ENCODE measurements around the gene BTN1A1. TPM values are rescaled to one million over a fixed set of nuclear protein-coding genes. Genes with fewer than 3 reads are reported as not detected.
"Not testable (repeated sequence)": the region's sequence is repeated elsewhere in the genome, so short reads cannot be mapped to it uniquely, and the experiment has no call there.

Gene BTN1A1
- total RNA-seq, 1 donor from 2014 or later, result not detected

DNA sequence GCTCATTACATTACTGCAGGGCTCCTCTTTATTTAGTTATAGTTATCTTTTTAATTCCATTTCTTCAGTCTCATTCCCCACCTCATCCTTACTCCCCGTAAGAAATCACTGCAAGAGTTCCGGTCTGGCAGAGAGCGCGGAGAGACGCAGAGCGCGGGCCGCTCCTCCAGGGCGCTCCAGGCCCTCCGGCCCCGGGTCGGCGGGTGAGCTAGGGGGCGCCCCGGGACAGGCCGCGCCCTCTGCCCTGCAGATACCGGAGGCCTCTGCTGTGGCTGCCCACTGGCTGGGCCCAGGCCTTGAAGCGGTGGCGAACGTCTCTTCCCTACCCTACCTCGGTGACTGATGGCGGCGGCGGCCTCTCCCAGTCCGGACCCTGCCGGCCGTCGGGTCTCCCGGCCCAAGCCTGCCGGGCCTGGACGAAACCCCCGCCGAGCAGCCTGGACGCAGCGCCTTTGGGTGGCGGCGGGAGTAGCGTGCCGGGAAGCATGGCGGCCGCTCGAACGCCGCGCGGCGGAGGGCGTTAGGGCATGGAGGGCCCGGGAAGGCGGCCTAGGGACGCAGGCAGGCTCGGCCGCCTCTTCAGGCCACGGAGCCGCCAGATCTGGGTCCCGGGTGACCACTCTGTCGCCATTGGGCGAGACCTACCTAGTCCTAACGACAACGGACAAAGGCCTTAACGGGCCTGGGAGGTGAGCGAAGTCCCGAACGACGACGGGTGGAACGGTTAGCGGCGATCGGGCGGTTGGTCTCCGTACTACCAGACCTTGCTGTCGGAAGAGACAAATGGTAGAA, 21.7 kb downstream of the BTN1A1 start:
- peak overlapping the region; percentile 88 for H3K27ac Mint-ChIP-seq (ENCODE audit: unreplicated experiment)
- H3K27me3 Mint-ChIP-seq (ENCODE audit: low read depth), result peaks cover 15% of the 10 kb centered on the region
- TF ChIP-seq, protein P1, sequence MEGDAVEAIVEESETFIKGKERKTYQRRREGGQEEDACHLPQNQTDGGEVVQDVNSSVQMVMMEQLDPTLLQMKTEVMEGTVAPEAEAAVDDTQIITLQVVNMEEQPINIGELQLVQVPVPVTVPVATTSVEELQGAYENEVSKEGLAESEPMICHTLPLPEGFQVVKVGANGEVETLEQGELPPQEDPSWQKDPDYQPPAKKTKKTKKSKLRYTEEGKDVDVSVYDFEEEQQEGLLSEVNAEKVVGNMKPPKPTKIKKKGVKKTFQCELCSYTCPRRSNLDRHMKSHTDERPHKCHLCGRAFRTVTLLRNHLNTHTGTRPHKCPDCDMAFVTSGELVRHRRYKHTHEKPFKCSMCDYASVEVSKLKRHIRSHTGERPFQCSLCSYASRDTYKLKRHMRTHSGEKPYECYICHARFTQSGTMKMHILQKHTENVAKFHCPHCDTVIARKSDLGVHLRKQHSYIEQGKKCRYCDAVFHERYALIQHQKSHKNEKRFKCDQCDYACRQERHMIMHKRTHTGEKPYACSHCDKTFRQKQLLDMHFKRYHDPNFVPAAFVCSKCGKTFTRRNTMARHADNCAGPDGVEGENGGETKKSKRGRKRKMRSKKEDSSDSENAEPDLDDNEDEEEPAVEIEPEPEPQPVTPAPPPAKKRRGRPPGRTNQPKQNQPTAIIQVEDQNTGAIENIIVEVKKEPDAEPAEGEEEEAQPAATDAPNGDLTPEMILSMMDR (conservative IDR thresholded peaks at IDR 0.05), result peak; percentile 45
- peak overlapping the region; percentile 87 for H3K4me3 Mint-ChIP-seq
- peak; percentile 64 for DNase-seq (ENCODE audit: low read depth, low spot score)
- H3K4me1 Mint-ChIP-seq, result peaks cover 46% of the 10 kb centered on the region
- no peaks in the 10 kb centered on the region for H3K36me3 Mint-ChIP-seq (ENCODE audit: low read depth)
- H3K9me3 Mint-ChIP-seq, result peaks cover 2% of the 10 kb centered on the region

DNA sequence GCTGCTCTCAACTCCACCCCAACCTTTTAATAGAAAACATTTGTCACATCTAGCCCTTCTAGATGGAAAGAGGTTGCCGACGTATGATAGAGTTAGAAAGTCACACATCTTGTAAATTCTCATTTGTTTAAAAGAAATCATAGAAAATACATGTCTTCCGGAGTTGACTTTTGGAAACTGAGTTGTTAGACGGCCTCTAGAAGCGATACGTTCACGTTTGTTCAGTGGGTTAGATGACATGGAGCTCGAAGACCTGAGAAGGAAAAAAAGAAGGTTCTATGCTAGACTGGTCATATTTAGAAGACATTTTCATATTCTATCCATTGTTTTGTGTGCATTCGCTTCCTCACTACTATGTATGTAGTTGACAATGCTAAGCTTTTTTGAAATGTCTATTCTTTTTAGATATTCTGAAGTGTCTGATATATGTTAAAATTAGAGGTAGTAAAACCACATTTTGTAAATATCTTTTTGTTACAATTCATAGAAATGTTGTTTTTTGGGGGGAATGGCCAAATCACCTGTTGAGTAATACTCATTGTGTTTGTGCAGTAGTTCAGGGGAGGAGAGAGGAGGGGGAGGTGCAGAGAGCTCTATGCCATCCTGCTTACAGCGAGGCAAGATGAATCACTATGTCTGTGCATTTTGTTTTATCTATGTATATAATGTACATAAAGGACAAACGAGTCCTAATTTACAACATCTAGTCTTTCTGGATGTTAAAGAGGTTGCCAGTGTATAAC, 22.6 kb downstream of the BTN1A1 start:
- H3K9me3 Mint-ChIP-seq; DNase-seq (ENCODE audit: low read depth, low spot score); H3K36me3 Mint-ChIP-seq (ENCODE audit: low read depth): not testable (repeated sequence)
- H3K27me3 Mint-ChIP-seq (ENCODE audit: low read depth), result peaks cover 15% of the 10 kb centered on the region
- peak overlapping the region; percentile 86 for H3K4me3 Mint-ChIP-seq
- H3K4me1 Mint-ChIP-seq, result peaks cover 37% of the 10 kb centered on the region
- H3K27ac Mint-ChIP-seq (ENCODE audit: unreplicated experiment), result peak overlapping the region; percentile 88

- H3K27me3 Mint-ChIP-seq (ENCODE audit: low read depth), result peaks cover 15% of the 10 kb centered on the region
- not testable (repeated sequence) for H3K36me3 Mint-ChIP-seq (ENCODE audit: low read depth); H3K27ac Mint-ChIP-seq (ENCODE audit: unreplicated experiment); DNase-seq (ENCODE audit: low read depth, low spot score); H3K9me3 Mint-ChIP-seq; H3K4me3 Mint-ChIP-seq
- peaks cover 37% of the 10 kb centered on the region for H3K4me1 Mint-ChIP-seq
Observed at GRCh38 chr6:26524314-26524713, 24.2 kb downstream of the BTN1A1 start.

DNA sequence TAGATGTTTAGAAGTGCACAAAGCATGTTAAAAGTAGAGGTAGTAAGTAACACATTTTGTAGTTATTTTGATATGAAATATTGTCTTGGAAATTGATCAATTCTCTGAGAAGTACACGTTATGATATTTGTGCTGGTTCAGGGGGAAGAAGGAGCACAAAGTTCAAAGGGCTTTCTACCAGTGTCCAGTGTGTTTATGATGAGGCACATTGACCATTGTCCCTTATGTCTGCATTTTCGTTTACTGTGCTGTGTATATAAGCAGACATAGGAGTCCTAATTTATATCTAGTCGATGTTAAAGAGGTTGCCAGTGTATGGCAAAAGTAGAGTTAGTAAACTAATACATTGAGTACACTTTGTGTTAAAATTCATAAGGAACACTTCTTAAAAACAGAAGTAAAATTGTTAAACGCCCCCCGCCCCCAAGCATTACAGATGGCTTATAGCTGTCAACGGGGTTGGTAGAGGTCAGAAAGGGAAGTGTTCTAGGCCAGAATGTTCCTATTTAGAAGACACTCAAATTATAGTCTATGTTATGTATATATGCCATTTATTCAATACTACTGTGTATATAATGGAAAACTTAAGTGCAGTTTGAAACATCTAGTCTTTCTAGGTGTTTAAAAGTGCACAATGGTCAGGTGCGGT, 24.7 kb downstream of the BTN1A1 start:
- no peaks in the 10 kb centered on the region for H3K36me3 Mint-ChIP-seq (ENCODE audit: low read depth)
- no peak overlapping the region for H3K4me3 Mint-ChIP-seq
- H3K27me3 Mint-ChIP-seq (ENCODE audit: low read depth), result peaks cover 15% of the 10 kb centered on the region
- no peak for DNase-seq (ENCODE audit: low read depth, low spot score)
- H3K27ac Mint-ChIP-seq (ENCODE audit: unreplicated experiment), result no peak overlapping the region
- TF ChIP-seq, protein P1 (conservative IDR thresholded peaks at IDR 0.05), result no peak
- H3K4me1 Mint-ChIP-seq, result peaks cover 37% of the 10 kb centered on the region
- H3K9me3 Mint-ChIP-seq, result peaks cover 2% of the 10 kb centered on the region

DNA sequence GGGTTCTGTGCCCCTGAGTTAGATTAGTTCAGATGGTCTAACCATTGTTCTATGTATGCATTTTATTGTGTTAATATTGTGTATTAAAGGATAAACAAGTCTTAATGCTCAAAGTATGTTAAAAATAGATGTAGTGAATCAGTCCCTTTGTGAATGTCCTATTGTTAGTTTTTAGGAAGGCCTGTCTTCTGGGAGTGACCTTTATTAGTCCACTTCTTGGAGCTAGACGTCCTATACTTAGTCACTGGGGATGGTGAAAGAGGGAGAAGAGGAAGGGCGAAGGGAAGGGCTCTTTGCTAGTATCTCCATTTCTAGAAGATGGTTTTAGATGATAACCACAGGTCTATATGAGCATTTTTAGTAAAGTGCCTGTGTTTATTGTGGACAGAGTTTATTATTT, 25.7 kb downstream of the BTN1A1 start:
- Mint-ChIP-seq H3K27me3 (ENCODE audit: low read depth) (peaks cover 9% of the 10 kb centered on the region), H3K36me3 (ENCODE audit: low read depth) (no peaks in the 10 kb centered on the region), H3K4me3 (no peak overlapping the region), H3K9me3 (no peaks in the 10 kb centered on the region), H3K4me1 (peaks cover 30% of the 10 kb centered on the region), H3K27ac (ENCODE audit: unreplicated experiment) (no peak overlapping the region)
- DNase-seq (ENCODE audit: low read depth, low spot score), result no peak
- TF ChIP-seq, protein P1 (conservative IDR thresholded peaks at IDR 0.05), result no peak

DNA sequence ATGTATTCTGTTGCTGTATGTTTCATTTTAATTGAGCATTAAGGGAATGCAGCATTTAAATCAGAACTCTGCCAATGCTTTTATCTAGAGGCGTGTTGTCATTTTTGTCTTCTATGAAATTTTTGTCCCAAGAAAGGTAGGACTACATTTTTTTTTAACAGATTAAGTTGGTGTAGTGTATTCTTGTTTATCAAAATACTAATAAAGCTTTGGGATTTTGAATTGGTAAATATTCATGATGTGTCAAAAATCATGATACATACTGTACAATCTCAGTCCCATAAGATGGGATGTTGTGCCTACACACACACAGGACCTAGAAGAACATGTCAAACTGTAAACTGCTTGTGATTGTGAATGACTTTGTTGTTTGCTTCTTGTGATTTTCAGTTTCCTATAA, 26.8 kb downstream of the BTN1A1 start:
- peaks cover 29% of the 10 kb centered on the region for H3K4me1 Mint-ChIP-seq
- TF ChIP-seq, protein P1 (conservative IDR thresholded peaks at IDR 0.05), result no peak
- DNase-seq (ENCODE audit: low read depth, low spot score), result no peak
- H3K9me3 Mint-ChIP-seq, result no peaks in the 10 kb centered on the region
- H3K27me3 Mint-ChIP-seq (ENCODE audit: low read depth), result peaks cover 2% of the 10 kb centered on the region
- no peaks in the 10 kb centered on the region for H3K36me3 Mint-ChIP-seq (ENCODE audit: low read depth)
- no peak overlapping the region for H3K4me3 Mint-ChIP-seq
- no peak overlapping the region for H3K27ac Mint-ChIP-seq (ENCODE audit: unreplicated experiment)

Measured in neural crest cell (in vitro differentiated cells).